AG09319 (cell line): ENCODE data around the gene CSRP1.
"Not testable (repeated sequence)": the region's sequence is repeated elsewhere in the genome, so short reads cannot be mapped to it uniquely, and the experiment has no call there.

ENCODE experiments used
- DNase-seq: peaks from one replicate; pipeline ENCODE4 v3.0.0-alpha.2; 2010; ENCODE audit warnings: low read depth; ENCODE audit errors: extremely low read depth
- TF ChIP-seq, protein P1 (sequence below): IDR thresholded peaks from 2 replicates; pipeline ENCODE4 v1.5.1; 2011; ENCODE audit warnings: low read depth, mild to moderate bottlenecking, inconsistent platforms, low read length, moderate library complexity

The CSRP1 gene

DNA sequence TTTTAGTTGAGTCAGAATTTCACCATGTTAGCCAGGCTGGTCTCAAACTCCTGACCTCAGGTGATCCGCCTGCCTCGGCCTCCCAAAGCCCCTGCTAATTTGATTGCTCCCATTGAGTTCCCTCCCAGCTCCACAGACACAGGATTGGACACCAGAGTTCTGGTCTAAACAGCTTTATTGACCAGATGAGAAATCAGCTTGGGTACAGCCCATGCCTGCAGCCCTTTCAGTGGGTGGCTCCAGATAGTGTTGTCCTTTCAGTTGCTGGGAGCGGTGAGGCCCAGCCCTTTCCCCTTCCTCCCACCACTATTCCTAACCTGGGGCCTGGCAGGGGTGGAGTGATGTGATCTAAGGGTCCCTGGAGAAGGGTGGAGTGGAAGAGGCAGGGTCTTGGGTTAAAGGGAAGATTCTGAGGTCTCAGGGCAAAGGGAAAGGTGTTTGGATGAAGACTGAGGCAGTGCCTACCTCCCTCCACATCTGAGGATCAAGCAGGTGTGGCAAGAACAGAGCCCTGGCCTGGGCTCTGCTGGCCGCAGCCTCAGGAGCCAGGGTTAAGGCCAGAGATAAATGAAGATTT lies 23.5 kb downstream of the CSRP1 start:
- DNase-seq: no peak
- TF ChIP-seq, protein P1, sequence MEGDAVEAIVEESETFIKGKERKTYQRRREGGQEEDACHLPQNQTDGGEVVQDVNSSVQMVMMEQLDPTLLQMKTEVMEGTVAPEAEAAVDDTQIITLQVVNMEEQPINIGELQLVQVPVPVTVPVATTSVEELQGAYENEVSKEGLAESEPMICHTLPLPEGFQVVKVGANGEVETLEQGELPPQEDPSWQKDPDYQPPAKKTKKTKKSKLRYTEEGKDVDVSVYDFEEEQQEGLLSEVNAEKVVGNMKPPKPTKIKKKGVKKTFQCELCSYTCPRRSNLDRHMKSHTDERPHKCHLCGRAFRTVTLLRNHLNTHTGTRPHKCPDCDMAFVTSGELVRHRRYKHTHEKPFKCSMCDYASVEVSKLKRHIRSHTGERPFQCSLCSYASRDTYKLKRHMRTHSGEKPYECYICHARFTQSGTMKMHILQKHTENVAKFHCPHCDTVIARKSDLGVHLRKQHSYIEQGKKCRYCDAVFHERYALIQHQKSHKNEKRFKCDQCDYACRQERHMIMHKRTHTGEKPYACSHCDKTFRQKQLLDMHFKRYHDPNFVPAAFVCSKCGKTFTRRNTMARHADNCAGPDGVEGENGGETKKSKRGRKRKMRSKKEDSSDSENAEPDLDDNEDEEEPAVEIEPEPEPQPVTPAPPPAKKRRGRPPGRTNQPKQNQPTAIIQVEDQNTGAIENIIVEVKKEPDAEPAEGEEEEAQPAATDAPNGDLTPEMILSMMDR: no peak

DNA sequence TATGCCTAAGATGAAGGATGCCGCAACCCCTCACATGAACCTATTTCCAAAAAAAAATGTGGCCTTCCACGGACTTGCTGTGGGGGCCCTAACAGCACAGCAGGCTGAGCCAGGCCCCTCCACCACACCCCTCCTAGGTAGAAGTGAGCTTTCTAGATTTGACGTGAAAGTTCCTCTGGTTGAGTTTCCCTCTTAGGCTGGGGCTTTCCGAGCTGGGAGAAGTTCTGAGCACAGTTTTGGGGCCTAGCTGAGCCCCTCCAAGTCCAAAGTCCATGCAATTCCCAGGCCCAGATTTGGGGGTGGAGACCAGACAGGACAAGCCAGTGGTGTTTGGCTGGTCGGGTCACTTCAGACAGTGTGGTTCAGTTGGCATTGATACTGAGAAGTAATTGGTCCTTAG lies 24.2 kb downstream of the CSRP1 start:
- TF ChIP-seq, protein P1: no peak
- DNase-seq: no peak

DNA sequence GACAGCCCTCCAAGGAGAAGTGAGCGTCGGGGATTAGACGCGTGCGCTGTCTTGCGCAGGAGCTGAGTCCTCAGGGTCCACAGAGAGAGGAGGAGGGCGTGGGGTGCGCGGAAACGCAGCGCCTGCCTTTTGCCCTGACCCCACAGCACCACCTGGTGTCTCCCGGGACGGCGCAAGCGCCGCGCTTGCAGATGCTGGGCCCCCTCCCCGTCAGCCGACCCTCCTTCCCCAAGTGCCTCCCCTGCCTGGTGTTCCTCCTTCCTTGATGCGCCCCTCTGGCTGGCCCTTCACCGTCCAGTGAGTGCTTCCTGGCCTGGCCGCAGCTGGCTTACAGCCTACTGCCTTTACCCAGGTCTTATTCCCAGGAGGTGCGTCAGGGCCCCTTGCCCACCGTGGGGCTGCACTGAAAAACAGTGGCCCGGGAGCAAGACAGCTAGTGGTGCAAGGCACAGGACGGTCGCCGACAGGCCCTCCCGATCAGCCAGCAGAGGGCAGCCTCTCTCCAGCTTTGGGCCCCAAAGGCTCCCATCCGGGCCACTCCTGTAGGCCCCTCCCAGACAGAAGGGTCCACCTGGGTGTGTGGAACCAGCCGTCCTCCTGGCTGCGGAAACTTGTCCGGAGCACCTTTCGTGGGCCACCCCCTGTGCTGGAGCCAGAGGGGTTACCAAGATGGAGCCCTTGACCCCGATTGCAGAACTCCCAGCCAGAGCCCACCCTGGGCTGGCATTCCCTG lies 25.0 kb downstream of the CSRP1 start:
- TF ChIP-seq, protein P1: peak; percentile 90
- DNase-seq: no peak

DNA sequence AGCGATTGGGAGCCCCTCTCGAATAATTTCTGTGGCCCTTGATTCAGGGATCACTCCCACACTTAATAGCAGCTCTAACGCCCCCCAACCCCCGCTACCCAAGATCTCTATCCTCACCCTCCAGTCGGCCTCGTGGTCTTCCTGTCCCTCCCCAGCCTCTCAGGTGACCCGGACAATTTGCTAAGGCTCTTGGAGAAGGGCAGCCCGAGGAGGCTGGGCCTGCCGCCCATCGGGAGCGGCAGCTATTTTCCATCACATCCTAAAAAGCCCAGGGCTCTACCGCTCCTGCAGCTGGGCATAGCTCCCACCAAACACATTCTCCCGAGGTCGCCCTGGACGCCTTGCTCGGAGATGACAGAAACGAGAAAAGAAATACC lies 25.9 kb downstream of the CSRP1 start:
- DNase-seq: no peak
- TF ChIP-seq, protein P1: no peak

DNA sequence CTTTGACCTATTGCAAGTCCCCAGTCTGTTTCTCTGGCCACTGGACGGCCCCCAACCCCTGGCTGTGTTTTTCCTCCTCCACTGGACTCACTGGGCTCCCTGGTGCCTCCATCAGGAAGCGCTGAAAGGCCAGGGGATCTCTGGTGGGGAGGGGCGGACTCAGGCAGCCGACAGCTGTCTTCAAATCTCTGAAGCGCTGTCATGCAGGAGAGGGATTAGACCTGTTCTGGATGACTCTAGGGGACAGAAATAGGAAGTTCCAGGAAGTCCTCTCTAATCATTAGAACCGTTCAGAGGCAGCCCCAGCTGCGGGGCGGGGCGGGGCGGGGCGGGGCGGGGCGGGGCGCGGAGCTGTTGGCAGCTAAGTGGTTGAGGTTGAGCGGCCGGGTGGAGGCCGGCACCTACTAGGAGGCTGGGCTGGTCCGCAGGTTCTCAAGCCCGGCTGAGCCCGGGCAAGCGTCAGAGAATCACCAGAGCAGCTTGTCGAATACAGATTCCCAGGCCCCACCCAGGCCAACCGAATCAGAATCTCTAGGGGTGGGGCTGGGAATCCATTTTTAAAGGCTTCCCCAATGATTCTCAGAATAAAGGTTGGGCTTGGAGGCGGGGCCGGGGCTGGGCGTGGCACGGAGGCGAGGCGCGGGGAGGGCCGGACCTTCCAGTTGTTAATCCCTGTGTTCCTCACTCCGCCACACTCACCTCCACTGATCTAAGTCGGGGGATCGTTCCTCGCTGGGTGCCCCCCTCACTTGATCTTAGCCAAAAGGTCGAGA lies 26.5 kb downstream of the CSRP1 start:
- TF ChIP-seq, protein P1: peak; percentile 4
- DNase-seq: no peak

DNA sequence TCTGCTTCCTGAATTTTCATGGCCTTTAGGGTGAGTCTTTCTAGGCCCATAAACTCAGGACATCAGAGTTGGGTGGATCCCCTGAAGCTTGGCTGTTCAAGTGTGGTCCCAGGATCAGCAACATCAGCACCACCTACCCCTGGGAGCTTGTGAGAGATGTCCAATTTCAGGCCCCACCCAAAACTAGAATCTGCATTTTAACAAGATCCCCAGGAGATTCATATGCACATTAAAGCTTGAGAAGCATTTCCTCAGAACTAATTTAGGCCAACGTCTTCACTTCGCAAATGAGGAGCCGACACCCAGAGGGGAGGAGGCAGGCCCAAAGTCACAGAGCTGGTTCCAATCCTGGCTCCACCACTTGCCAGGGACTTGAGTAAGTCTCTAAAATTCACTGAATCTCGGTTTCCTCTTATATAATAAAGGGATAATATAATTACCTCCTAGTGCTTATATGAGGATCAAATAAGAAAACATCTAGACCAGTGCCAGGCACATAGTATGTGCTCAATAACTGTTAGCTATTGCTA lies 27.7 kb downstream of the CSRP1 start:
- DNase-seq: no peak
- TF ChIP-seq, protein P1: no peak

DNA sequence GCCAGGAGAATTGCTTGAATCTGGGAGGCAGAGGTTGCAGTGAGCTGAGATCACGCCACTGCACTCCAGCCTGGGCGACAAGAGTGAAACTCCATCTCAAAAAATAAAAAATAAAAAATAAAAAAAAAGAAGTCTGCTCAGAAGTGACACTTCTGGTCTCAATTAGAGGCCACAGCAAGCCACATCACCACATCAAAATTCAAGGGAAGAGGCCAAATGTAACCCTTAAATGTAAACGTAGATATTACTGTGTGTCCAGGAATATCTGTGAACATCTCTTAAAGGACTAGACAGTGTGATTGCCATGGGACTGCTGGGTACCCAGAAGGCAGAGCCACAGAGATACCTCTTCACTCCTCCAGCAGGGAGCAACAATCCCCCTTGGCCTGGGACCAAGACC lies 28.3 kb downstream of the CSRP1 start:
- DNase-seq: not testable (repeated sequence)
